KMS-11 (cell line): ENCODE results near the gene FMO5.

Source experiments
- H2AFZ ChIP-seq: fragments of 200-600 bp; sonication (generic); 2 replicates; pipeline ENCODE4 v1.6.1; 2016; ENCODE audit warnings: antibody characterized with exemption, mixed run types, low read depth
- H3K27ac ChIP-seq: fragments of 200-600 bp; sonication (generic); 2 replicates; pipeline ENCODE4 v1.6.1; 2016; ENCODE audit warnings: mild to moderate bottlenecking, mixed run types
- H3K27me3 ChIP-seq: fragments of 200-600 bp; sonication (generic); 2 replicates; pipeline ENCODE4 v1.6.1; 2017; ENCODE audit warnings: mild to moderate bottlenecking, low read depth, mixed run types, moderate library complexity; ENCODE audit not compliant: insufficient read depth
- H3K36me3 ChIP-seq: fragments of 200-600 bp; sonication (generic); 2 replicates; pipeline ENCODE4 v1.6.1; 2017; ENCODE audit warnings: mild to moderate bottlenecking, mixed run types; ENCODE audit not compliant: insufficient read depth
- H3K4me1 ChIP-seq: fragments of 200-600 bp; sonication (generic); 2 replicates; pipeline ENCODE4 v1.6.1; 2016; ENCODE audit warnings: mild to moderate bottlenecking, low read depth, mixed run types; ENCODE audit not compliant: poor library complexity, severe bottlenecking
- H3K4me2 ChIP-seq: fragments of 200-600 bp; sonication (generic); 2 replicates; pipeline ENCODE4 v1.7.0; 2016; ENCODE audit warnings: mild to moderate bottlenecking, mixed run types
- H3K4me3 ChIP-seq: fragments of 200-600 bp; sonication (generic); IDR thresholded peaks from 2 replicates; pipeline ENCODE4 v1.6.1; 2017; ENCODE audit warnings: low read depth, low read length, mixed read lengths; ENCODE audit not compliant: insufficient read depth
- H3K79me2 ChIP-seq: fragments of 200-600 bp; sonication (generic); 2 replicates; pipeline ENCODE4 v1.6.1; 2016; ENCODE audit warnings: low read depth, mixed run types; ENCODE audit not compliant: insufficient read depth
- H3K9ac ChIP-seq: fragments of 200-600 bp; sonication (generic); 2 replicates; pipeline ENCODE4 v1.6.1; 2016; ENCODE audit warnings: mild to moderate bottlenecking, mixed run types
- H4K20me1 ChIP-seq: fragments of 200-600 bp; sonication (generic); 2 replicates; pipeline ENCODE4 v1.6.1; 2016; ENCODE audit warnings: mild to moderate bottlenecking, mixed run types; ENCODE audit not compliant: insufficient read depth
- CTCF ChIP-seq: fragments of 200-600 bp; sonication (generic); conservative IDR thresholded peaks from 2 replicates; pipeline ENCODE4 v1.6.1; 2017; ENCODE audit warnings: low read depth, mild to moderate bottlenecking, antibody characterized with exemption, low read length, moderate library complexity, mixed read lengths

Gene FMO5

DNA sequence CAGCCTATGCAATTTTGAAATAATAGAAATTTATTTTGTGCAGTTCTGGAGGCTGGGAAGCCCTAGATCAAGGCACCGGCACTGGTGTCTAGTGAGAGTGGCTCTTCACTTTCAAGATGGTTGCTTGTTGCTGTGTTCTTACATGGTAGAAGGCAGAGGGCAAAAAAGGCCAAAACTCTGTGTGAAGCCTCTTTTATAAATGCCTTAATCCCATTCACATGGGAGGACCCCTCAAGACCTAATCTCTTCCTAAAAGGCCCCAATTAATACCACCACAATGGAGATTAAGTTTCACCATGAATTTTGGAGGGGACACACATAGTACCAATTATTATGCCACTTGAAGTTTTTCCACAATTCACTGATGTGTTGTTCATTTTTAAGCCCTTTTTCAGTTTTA is 73.9 kb downstream of the FMO5 start:
- Histone ChIP-seq H3K27me3 (no peaks in the 10 kb centered on the region), H3K27ac (no peak overlapping the region), H3K79me2 (no peaks in the 10 kb centered on the region), H3K4me3 (no peak overlapping the region), H3K4me1 (no peaks in the 10 kb centered on the region), H3K4me2 (no peak overlapping the region), H4K20me1 (no peaks in the 10 kb centered on the region), H3K36me3 (no peaks in the 10 kb centered on the region), H2AFZ (no peak overlapping the region), H3K9ac (no peak overlapping the region)
- TF ChIP-seq CTCF = no peak

- TF ChIP-seq CTCF = no peak
- no peak overlapping the region for H3K27ac ChIP-seq
- H3K4me3 ChIP-seq = no peak overlapping the region
Observed at GRCh38 chr1:147142886-147143285, 82.3 kb downstream of the FMO5 start.

More at GRCh38 chr1:147142886-147143285, 82.3 kb downstream of the FMO5 start:
- H3K36me3 ChIP-seq = no peaks in the 10 kb centered on the region
- H3K4me1 ChIP-seq = no peaks in the 10 kb centered on the region
- H3K9ac ChIP-seq = no peak overlapping the region
- no peaks in the 10 kb centered on the region for H3K27me3 ChIP-seq
- H3K4me2 ChIP-seq = no peak overlapping the region
- H3K79me2 ChIP-seq = no peaks in the 10 kb centered on the region
- no peak overlapping the region for H2AFZ ChIP-seq
- no peaks in the 10 kb centered on the region for H4K20me1 ChIP-seq
